Measurements from ENCODE around the gene CCDC81. TPM values are rescaled to one million over a fixed set of nuclear protein-coding genes. Genes with fewer than 3 reads are reported as not detected.

Gene CCDC81
- total and polyA plus RNA-seq, 7 experiments from 2014 or later = 0.12 to 1.2 (median 0.83) TPM; not detected in 1

DNA sequence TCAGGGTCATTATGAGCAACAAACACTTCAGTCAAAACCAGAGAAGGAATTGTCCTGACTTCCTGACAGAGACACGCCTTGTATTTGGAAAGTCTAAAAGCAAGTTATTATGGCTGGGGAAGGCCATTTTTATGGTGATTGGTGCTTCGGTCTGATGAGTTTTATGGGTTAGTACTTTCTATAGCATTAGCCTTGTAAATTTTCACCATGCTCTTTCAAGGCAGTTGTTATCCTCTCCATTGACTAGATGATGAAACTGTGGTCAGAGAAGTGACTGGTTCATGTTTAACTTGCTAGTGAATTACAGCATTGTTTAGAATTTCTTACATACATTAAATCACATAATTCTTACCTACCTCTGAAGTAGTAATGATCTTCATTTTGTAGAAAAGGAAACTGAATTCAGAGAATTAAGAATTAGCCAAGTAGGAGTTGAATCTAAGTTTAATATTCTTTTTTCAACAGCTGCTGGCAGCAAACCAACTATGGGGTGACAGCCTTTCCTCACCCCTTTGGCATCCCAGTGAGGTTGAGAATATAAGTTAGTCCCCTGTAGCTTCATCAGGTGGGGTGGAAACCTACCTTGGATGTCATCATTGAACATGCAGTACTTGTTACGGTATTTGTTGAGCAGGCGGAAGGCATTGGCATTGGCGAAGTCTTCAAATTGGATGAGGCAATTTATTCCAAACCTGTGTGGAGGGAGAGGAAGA, 90.0 kb downstream of the CCDC81 start:
- no peaks in the 10 kb centered on the region for H3K9me3 ChIP-seq (ENCODE audit: control insufficient read depth in 2 of 3, low read length in 3 of 3)
- H3K4me3 Mint-ChIP-seq = no peak overlapping the region
- H3K36me3 Mint-ChIP-seq = peaks cover 0 to 2% (median 0%) of the 10 kb centered on the region in 5 donors
- H3K27ac ChIP-seq (ENCODE audit: low read depth, low read length) = no peak overlapping the region
- no peaks in the 10 kb centered on the region for H3K36me3 ChIP-seq (ENCODE audit: control insufficient read depth in 2 of 3, insufficient read depth in 3 of 3, low read length in 3 of 3)
- H3K4me3 ChIP-seq (ENCODE audit: low read length) = no peak overlapping the region
- ChIA-PET CTCF (interaction anchor here (1.2 kb wide), 1 partner anchor 10 kb away, joined by 4 read pairs; no protein-coding TSS in a partner anchor), POLR2A (no interaction called here)
- intact Hi-C loops (cut with micrococcal nuclease) = no loop called here
- ATAC-seq = no peak
- peaks cover 0 to 16% (median 0%) of the 10 kb centered on the region in 7 donors for H3K4me1 Mint-ChIP-seq
- H3K27ac Mint-ChIP-seq = no peak overlapping the region
- H3K9me3 Mint-ChIP-seq = peaks cover 0 to 1% (median 0%) of the 10 kb centered on the region in 11 donors
- H3K27me3 Mint-ChIP-seq = no peaks in the 10 kb centered on the region
- DNase-seq = no peak
- no peaks in the 10 kb centered on the region for H3K27me3 ChIP-seq (ENCODE audit: control insufficient read depth in 2 of 2, insufficient read depth in 2 of 2, low read length in 2 of 2)
- H3K4me1 ChIP-seq (ENCODE audit: control insufficient read depth in 2 of 2, insufficient read depth in 2 of 2, low read length in 2 of 2) = no peaks in the 10 kb centered on the region

DNA sequence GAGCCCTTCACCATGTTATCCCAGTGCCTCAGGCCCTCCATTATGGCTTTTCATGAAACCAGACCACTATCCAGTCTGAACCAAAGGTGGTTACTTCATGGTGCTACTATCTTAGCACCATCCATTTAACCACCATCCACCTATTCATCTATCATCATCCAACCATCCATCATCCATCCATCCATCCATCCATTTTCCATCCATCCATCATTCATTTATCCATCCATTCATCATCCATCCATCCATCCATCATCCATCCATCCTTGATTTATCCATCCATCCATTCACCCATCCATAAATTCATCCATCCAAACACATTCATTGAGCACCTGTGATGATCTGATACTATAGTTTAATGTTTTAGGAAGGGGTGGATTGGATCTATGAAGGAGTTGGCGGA, 93.5 kb downstream of the CCDC81 start:
- intact Hi-C loops (cut with micrococcal nuclease) = no loop called here
- POLR2A ChIA-PET = no interaction called here
- no peaks in the 10 kb centered on the region for H3K36me3 ChIP-seq (ENCODE audit: control insufficient read depth in 2 of 3, insufficient read depth in 3 of 3, low read length in 3 of 3)
- no peaks in the 10 kb centered on the region for H3K4me1 ChIP-seq (ENCODE audit: control insufficient read depth in 2 of 2, insufficient read depth in 2 of 2, low read length in 2 of 2)
- no peak overlapping the region for H3K27ac ChIP-seq (ENCODE audit: low read depth, low read length)
- Mint-ChIP-seq H3K4me3 (no peak overlapping the region), H3K36me3 (peaks cover 0 to 2% (median 0%) of the 10 kb centered on the region in 5 donors), H3K27ac (no peak overlapping the region), H3K4me1 (peaks cover 0 to 5% (median 0%) of the 10 kb centered on the region in 7 donors), H3K9me3 (peaks cover 0 to 1% (median 0%) of the 10 kb centered on the region in 11 donors), H3K27me3 (no peaks in the 10 kb centered on the region)
- H3K27me3 ChIP-seq (ENCODE audit: control insufficient read depth in 2 of 2, insufficient read depth in 2 of 2, low read length in 2 of 2) = no peaks in the 10 kb centered on the region
- no peaks in the 10 kb centered on the region for H3K9me3 ChIP-seq (ENCODE audit: control insufficient read depth in 2 of 3, low read length in 3 of 3)
- CTCF ChIA-PET = no interaction called here
- DNase-seq (no peak), ATAC-seq (no peak)
- no peak overlapping the region for H3K4me3 ChIP-seq (ENCODE audit: low read length)

DNA sequence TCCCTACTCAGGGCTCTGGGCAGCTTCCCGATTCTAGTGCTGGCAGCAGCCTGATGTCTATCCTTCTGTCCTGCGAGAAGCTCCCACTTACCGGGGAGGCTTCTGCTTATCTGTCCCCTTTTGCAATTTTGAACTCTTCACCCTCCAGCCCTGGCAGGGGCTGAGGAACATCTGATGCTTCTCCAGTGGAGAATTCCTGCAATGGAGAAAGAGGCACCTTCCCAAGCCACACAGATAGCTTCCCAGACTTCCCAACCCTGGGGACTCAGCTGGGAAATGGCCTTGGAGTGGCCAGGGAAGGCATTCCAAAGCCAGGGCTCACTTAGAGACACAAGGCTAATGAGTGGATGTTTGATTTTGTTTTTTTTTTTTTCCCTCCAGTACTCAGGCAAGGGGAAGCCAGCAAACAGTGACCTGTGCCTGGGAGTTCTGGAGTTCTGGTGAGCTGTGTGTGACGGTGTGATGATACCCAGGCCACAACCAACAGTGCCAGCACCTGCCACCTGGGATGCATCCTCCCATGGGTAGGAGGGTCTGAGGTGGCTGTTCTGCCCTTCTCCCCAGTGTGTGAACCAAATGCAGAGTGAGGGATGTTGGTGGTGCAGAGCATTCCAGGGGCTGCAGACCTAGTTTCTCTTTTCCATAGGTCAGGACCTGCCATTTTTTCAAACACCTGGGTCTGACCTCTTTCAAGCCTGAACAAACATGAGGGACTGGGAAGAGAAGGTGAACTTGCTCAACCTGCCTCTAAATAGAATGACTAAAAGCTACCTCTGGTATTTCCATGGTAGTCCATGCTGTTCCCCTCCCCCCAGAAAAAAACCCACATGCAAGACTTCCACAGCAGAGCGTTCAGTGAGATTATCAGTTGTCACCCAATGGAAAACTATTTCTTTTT, 95.1 kb downstream of the CCDC81 start:
- ChIA-PET CTCF (interaction anchor here (0.8 to 1.0 kb wide), 2 partner anchors 13 to 401 kb away, joined by 3 read pairs; no protein-coding TSS in a partner anchor), POLR2A (no interaction called here)
- H3K27me3 Mint-ChIP-seq = no peaks in the 10 kb centered on the region
- no peaks in the 10 kb centered on the region for H3K36me3 ChIP-seq (ENCODE audit: control insufficient read depth in 2 of 3, insufficient read depth in 3 of 3, low read length in 3 of 3)
- no peaks in the 10 kb centered on the region for H3K4me1 ChIP-seq (ENCODE audit: control insufficient read depth in 2 of 2, insufficient read depth in 2 of 2, low read length in 2 of 2)
- intact Hi-C loops (cut with micrococcal nuclease) = no loop called here
- H3K9me3 ChIP-seq (ENCODE audit: control insufficient read depth in 2 of 3, low read length in 3 of 3) = no peaks in the 10 kb centered on the region
- H3K4me3 Mint-ChIP-seq = no peak overlapping the region
- H3K36me3 Mint-ChIP-seq = peaks cover 0 to 5% (median 0%) of the 10 kb centered on the region in 5 donors
- H3K27ac Mint-ChIP-seq = no peak overlapping the region
- H3K4me3 ChIP-seq (ENCODE audit: low read length) = no peak overlapping the region
- no peak overlapping the region for H3K27ac ChIP-seq (ENCODE audit: low read depth, low read length)
- no peaks in the 10 kb centered on the region for H3K27me3 ChIP-seq (ENCODE audit: control insufficient read depth in 2 of 2, insufficient read depth in 2 of 2, low read length in 2 of 2)
- H3K9me3 Mint-ChIP-seq = peaks cover 0 to 1% (median 0%) of the 10 kb centered on the region in 11 donors
- ATAC-seq (no peak), DNase-seq (no peak)
- peaks cover 0 to 5% (median 0%) of the 10 kb centered on the region in 7 donors for H3K4me1 Mint-ChIP-seq

Other genes starting within 250 kb of the CCDC81 start
- 10 to 100 TPM; 22.2 to 62.4 (median 35.5) TPM for gene EED, start 130.1 kb upstream of the CCDC81 start, total RNA-seq
- 10 to 100 TPM; 15.3 to 22.0 TPM for gene EED, start 130.1 kb upstream of the CCDC81 start, polyA plus RNA-seq
- gene HIKESHI, start 72.6 kb upstream of the CCDC81 start, total RNA-seq = 10 to 100 TPM; 16.7 to 38.4 (median 29.5) TPM
- gene HIKESHI, start 72.6 kb upstream of the CCDC81 start, polyA plus RNA-seq = 10 to 100 TPM; 80.3 to 88.7 TPM

Data from naive thymus-derived CD4-positive, alpha-beta T cell (primary cell).